Endothelial cell (in vitro differentiated cells): ENCODE data around the gene DCLK1. TPM values are rescaled to one million over a fixed set of nuclear protein-coding genes. Genes with fewer than 3 reads are reported as not detected.

Experiments
- DNase-seq: peaks from one replicate; pipeline ENCODE4 v3.0.0; 2021; ENCODE audit warnings: low spot score
- H3K27ac Mint-ChIP-seq: one replicate; pipeline ENCODE4 v1.8.0; 2021; ENCODE audit warnings: mixed read lengths, inconsistent platforms; ENCODE audit not compliant: unreplicated experiment
- H3K27me3 Mint-ChIP-seq: one replicate; pipeline ENCODE4 v1.8.0; 2021; ENCODE audit warnings: mild to moderate bottlenecking, moderate library complexity, mixed read lengths, inconsistent platforms; ENCODE audit not compliant: unreplicated experiment
- H3K36me3 Mint-ChIP-seq: one replicate; pipeline ENCODE4 v1.8.0; 2021; ENCODE audit warnings: mild to moderate bottlenecking, low read depth, mixed read lengths, inconsistent platforms; ENCODE audit not compliant: unreplicated experiment
- H3K4me1 Mint-ChIP-seq: one replicate; pipeline ENCODE4 v1.8.0; 2021; ENCODE audit warnings: mild to moderate bottlenecking, mixed read lengths, inconsistent platforms; ENCODE audit not compliant: unreplicated experiment
- H3K4me3 Mint-ChIP-seq: one replicate; pipeline ENCODE4 v1.8.0; 2021; ENCODE audit warnings: mild to moderate bottlenecking, mixed read lengths, inconsistent platforms; ENCODE audit not compliant: unreplicated experiment
- H3K9me3 Mint-ChIP-seq: one replicate; pipeline ENCODE4 v1.8.0; 2021; ENCODE audit warnings: mixed read lengths, inconsistent platforms; ENCODE audit not compliant: unreplicated experiment
- total RNA-seq: library from RNA; stranded (reverse); fragmentation: NEBNext Ultra II Directional; extraction: Animal tissue kit (Norgen Biotek cat#: 25700); gene quantifications from one replicate; pipeline ENCODE4 v1.2.1, GENCODE V29; 2021; ENCODE audit not compliant: unreplicated experiment
- TF ChIP-seq, protein P1 (sequence below): fragments of 200-600 bp; sonication (generic); IDR thresholded peaks from one replicate; pipeline ENCODE4 v1.5.0; 2021; ENCODE audit warnings: antibody characterized with exemption; ENCODE audit not compliant: unreplicated experiment

Gene DCLK1
- total RNA-seq, 1 donor from 2014 or later: 1.6 TPM

DNA sequence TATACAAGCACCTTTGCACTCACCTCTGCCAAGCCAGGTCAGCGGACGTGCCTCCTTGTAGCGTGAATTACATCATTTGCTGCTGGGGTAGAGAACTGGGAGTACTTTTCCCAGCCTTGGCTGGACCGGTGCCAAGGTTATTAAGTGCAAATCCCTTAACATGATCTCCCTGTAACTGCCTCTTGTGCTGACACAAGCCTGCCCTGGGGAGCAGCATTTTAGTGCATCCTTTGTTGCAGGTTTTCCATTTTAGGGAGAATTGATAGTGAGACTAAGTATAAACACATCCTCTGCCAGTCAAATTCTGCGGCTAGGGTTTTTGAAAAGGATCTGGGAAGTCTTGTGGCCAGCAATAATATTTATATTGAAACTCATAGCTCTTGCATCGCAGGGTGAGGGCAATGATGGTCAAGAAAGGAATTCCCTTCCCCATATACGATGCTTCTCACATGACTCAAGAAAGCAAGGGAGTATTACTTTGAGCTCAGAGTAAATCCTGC, 32.7 kb upstream of the DCLK1 start:
- TF ChIP-seq, protein P1, sequence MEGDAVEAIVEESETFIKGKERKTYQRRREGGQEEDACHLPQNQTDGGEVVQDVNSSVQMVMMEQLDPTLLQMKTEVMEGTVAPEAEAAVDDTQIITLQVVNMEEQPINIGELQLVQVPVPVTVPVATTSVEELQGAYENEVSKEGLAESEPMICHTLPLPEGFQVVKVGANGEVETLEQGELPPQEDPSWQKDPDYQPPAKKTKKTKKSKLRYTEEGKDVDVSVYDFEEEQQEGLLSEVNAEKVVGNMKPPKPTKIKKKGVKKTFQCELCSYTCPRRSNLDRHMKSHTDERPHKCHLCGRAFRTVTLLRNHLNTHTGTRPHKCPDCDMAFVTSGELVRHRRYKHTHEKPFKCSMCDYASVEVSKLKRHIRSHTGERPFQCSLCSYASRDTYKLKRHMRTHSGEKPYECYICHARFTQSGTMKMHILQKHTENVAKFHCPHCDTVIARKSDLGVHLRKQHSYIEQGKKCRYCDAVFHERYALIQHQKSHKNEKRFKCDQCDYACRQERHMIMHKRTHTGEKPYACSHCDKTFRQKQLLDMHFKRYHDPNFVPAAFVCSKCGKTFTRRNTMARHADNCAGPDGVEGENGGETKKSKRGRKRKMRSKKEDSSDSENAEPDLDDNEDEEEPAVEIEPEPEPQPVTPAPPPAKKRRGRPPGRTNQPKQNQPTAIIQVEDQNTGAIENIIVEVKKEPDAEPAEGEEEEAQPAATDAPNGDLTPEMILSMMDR: no peak
- Mint-ChIP-seq H3K27ac (no peak overlapping the region), H3K9me3 (no peaks in the 10 kb centered on the region), H3K36me3 (no peaks in the 10 kb centered on the region), H3K4me3 (no peak overlapping the region), H3K27me3 (peaks cover 1% of the 10 kb centered on the region), H3K4me1 (no peaks in the 10 kb centered on the region)
- no peak for DNase-seq

DNA sequence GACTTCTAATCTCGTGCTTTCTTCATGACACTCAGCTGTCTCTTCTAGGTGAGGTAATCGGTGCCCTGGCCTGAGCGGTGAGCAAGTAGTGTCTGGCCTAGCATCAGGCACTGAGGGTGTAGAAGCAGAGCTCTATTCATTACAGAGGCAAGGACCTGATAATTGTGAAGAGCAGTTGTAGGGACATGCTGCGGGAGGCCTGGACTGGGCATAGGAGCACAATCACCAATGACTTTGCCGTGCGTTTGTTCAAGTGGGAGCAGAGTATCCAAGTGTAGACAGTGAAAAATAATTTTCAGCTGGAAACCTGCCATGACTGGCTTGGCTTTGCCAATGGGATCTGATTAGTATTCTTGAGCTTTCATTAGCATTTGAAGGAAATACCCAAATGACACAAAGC, 32.1 kb upstream of the DCLK1 start:
- H3K4me1 Mint-ChIP-seq: no peaks in the 10 kb centered on the region
- TF ChIP-seq, protein P1: no peak
- H3K36me3 Mint-ChIP-seq: no peaks in the 10 kb centered on the region
- DNase-seq: no peak
- H3K9me3 Mint-ChIP-seq: no peaks in the 10 kb centered on the region
- H3K27ac Mint-ChIP-seq: no peak overlapping the region
- H3K4me3 Mint-ChIP-seq: no peak overlapping the region
- peaks cover 1% of the 10 kb centered on the region for H3K27me3 Mint-ChIP-seq

DNA sequence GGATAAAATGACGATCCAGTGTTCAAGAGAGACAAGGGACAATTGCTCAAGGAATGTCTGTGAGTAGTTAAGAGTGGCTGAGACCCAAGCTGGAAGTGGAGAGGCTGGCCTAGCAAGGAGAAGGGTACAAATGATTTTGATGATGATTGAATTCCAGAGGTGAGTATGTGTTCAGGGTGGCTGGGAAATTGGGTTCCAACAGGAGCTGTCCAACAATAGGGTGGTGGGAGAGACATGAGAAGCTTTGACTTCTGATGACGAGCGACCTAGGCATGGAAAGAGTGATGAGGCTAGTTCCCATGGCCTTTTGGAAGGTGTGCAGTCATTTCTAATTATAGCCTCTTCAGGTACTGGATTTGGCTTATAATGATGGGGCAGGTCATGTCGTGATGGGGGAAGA, 29.1 kb upstream of the DCLK1 start:
- no peaks in the 10 kb centered on the region for H3K36me3 Mint-ChIP-seq
- TF ChIP-seq, protein P1: no peak
- H3K4me3 Mint-ChIP-seq: no peak overlapping the region

DNA sequence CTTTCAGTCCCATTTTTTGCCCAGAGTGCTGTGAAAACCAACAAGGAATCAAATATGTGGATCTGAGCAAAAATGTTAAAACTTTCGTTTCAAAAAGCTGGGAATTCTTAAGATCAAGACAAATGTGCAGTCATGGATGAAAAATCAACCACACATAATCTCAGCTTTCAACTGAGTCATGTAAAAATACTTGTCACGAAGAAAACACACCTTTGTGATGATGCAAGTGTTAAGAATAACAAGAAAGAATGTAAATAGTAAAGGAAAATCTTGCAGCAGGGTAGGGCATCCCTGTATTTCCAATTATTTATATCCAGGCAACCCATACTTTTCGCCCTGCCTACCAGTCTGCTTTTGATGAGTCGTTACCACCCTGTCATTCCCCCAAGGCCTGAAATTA, 27.4 kb upstream of the DCLK1 start:
- no peak for DNase-seq
- Mint-ChIP-seq H3K9me3 (no peaks in the 10 kb centered on the region), H3K4me1 (no peaks in the 10 kb centered on the region), H3K36me3 (no peaks in the 10 kb centered on the region), H3K27ac (no peak overlapping the region), H3K4me3 (no peak overlapping the region), H3K27me3 (peaks cover 1% of the 10 kb centered on the region)
- TF ChIP-seq, protein P1: no peak

More for the DNA sequence above, 29.1 kb upstream of the DCLK1 start:
- no peak for DNase-seq
- H3K4me1 Mint-ChIP-seq: no peaks in the 10 kb centered on the region
- no peaks in the 10 kb centered on the region for H3K9me3 Mint-ChIP-seq
- H3K27ac Mint-ChIP-seq: no peak overlapping the region
- H3K27me3 Mint-ChIP-seq: peaks cover 1% of the 10 kb centered on the region

DNA sequence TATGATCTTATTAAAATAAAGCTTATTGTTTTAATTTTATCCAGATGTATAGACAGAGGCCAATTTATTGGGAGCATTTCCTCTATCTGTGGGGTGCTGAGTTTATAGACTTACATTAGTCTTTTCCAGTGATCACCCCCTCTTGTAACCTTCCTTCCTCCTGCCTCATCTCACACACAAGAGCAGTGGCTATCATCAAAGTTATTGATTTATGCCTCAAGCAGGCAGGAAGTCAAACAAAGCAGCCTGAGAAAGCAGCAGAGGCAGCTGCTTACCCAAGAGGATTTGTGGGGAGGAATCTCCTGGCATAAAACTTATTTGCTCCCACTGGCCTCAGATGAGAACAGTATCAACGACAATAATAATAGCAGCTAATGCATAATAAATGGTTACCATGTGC, 26.3 kb upstream of the DCLK1 start:
- Mint-ChIP-seq H3K27me3 (no peaks in the 10 kb centered on the region), H3K9me3 (no peaks in the 10 kb centered on the region), H3K4me1 (no peaks in the 10 kb centered on the region), H3K36me3 (no peaks in the 10 kb centered on the region), H3K4me3 (no peak overlapping the region), H3K27ac (no peak overlapping the region)
- TF ChIP-seq, protein P1: no peak
- no peak for DNase-seq
